ENCODE results near the gene C17orf113. TPM values are rescaled to one million over a fixed set of nuclear protein-coding genes. Genes with fewer than 3 reads are reported as not detected.

Gene C17orf113
- total RNA-seq, 4 donors from 2014 or later = 0.37 to 4.1 (median 3.7) TPM; not detected in 1

DNA sequence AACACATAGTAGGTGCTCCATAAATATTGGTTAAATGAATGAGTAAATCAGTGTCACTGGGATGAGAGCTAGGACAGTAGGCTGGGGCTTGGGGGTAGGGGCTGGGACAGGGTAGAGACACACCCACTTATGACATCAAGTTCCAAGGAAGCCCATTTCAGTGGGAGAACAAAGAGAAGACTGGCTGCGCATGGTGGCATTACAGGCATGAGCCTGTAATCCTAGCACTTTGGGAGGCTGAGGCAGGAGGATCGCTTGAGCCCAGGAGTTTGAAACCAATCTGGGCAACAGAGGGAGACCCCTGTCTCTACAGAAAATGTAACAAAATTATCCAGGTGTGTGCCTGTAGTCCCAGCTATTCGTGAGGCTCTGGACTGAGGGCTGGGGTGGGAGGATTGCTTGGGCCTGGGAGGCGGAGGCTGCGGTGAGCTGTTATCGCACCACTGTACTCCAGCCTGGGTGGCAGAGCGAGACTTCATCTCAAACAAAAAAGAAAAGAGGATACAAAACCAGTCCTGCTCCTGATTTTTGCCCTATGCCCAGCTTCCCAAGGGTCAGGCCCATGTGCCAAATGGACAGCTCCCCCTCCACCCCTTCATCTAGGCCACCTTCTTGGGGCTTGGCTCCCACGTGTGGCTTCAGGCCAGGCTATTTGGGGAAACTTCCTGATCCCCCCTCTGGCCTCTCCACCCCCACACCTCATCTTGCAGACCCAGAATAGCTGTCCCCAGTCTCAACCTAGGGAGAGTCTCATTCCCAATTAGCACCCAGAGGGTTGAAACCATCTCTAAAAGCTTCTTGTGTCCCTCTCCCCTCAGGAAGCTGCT, 40.8 kb upstream of the C17orf113 start:
- H3K9me3 ChIP-seq = no peaks in the 10 kb centered on the region
- H3K27ac ChIP-seq = no peak overlapping the region
- in situ Hi-C loops (cut with MboI; ENCODE audit: low pct_ligation_motif_present in 1 of 4, low pct_unique_long_range_greater_than_20kb in 1 of 4, low sequenced_read_pairs in 3 of 4) (loop anchor here in 1 of 4 donors (25.0 kb wide), 1 partner anchor 354 kb away; the partner anchor contains the start of gene HAP1), intact Hi-C loops (cut with DNase I; ENCODE audit: low total_unique reads) (loop anchor here (5.0 kb wide), 1 partner anchor 1729 kb away; the partner anchor contains the start of gene GJD3)
- DNase-seq = no peak
- H3K4me1 ChIP-seq = no peaks in the 10 kb centered on the region
- peaks cover 33% of the 10 kb centered on the region for H3K27me3 ChIP-seq
- TF ChIP-seq, protein P1, sequence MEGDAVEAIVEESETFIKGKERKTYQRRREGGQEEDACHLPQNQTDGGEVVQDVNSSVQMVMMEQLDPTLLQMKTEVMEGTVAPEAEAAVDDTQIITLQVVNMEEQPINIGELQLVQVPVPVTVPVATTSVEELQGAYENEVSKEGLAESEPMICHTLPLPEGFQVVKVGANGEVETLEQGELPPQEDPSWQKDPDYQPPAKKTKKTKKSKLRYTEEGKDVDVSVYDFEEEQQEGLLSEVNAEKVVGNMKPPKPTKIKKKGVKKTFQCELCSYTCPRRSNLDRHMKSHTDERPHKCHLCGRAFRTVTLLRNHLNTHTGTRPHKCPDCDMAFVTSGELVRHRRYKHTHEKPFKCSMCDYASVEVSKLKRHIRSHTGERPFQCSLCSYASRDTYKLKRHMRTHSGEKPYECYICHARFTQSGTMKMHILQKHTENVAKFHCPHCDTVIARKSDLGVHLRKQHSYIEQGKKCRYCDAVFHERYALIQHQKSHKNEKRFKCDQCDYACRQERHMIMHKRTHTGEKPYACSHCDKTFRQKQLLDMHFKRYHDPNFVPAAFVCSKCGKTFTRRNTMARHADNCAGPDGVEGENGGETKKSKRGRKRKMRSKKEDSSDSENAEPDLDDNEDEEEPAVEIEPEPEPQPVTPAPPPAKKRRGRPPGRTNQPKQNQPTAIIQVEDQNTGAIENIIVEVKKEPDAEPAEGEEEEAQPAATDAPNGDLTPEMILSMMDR (IDR thresholded peaks at IDR 0.05) = no peak
- TF ChIP-seq POLR2AphosphoS5 (IDR thresholded peaks at IDR 0.05) = no peak
- no peak for TF ChIP-seq POLR2A (IDR thresholded peaks at IDR 0.05)
- H3K36me3 ChIP-seq = no peaks in the 10 kb centered on the region
- H3K4me3 ChIP-seq = no peak overlapping the region
- 83 to 87% methylated on average over 1 to 8 of the region's 8 CpGs for WGBS, 2 donors (ENCODE audit: low coverage in 1 of 2)

DNA sequence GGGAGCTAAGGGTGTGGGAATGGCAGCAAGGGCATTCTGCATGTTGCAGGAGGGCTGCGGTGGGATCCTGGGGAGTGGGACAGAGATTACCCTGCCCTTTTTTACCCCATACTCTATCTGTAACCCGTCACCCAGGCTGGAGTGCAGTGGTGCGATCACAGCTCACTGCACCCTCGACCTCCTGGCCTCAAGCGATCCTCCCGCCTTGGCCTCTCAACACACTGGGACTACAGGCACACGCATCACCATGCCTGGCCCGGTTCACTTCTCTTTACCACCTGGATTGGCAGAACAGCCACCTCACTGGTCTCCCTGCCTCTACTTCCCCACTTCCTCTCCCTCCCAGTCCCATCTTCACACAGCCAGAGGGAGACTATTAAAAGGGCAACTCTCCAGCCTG, 38.3 kb upstream of the C17orf113 start:
- in situ Hi-C loops (cut with MboI; ENCODE audit: low pct_ligation_motif_present in 1 of 4, low pct_unique_long_range_greater_than_20kb in 1 of 4, low sequenced_read_pairs in 3 of 4) = loop anchor here in 1 of 4 donors (25.0 kb wide), 1 partner anchor 351 kb away; the partner anchor contains the start of gene HAP1
- TF ChIP-seq, protein P1 (IDR thresholded peaks at IDR 0.05) = no peak
- TF ChIP-seq EP300 (IDR thresholded peaks at IDR 0.05; ENCODE audit: low read depth) (no peak), POLR2AphosphoS5 (IDR thresholded peaks at IDR 0.05) (no peak), POLR2A (IDR thresholded peaks at IDR 0.05) (no peak)
- peaks cover 27% of the 10 kb centered on the region for H3K27me3 ChIP-seq
- WGBS, 2 donors (ENCODE audit: low coverage in 1 of 2) = 83% methylated on average over 8 of the region's 8 CpGs; no CpG with 5 or more reads in 1 of the 2 donors
- no peak overlapping the region for H3K27ac ChIP-seq
- intact Hi-C loops (cut with DNase I; ENCODE audit: low total_unique reads) = no loop called here
- no peaks in the 10 kb centered on the region for H3K9me3 ChIP-seq
- no peak overlapping the region for H3K4me3 ChIP-seq
- H3K36me3 ChIP-seq = no peaks in the 10 kb centered on the region
- H3K4me1 ChIP-seq = no peaks in the 10 kb centered on the region
- no peak for DNase-seq

DNA sequence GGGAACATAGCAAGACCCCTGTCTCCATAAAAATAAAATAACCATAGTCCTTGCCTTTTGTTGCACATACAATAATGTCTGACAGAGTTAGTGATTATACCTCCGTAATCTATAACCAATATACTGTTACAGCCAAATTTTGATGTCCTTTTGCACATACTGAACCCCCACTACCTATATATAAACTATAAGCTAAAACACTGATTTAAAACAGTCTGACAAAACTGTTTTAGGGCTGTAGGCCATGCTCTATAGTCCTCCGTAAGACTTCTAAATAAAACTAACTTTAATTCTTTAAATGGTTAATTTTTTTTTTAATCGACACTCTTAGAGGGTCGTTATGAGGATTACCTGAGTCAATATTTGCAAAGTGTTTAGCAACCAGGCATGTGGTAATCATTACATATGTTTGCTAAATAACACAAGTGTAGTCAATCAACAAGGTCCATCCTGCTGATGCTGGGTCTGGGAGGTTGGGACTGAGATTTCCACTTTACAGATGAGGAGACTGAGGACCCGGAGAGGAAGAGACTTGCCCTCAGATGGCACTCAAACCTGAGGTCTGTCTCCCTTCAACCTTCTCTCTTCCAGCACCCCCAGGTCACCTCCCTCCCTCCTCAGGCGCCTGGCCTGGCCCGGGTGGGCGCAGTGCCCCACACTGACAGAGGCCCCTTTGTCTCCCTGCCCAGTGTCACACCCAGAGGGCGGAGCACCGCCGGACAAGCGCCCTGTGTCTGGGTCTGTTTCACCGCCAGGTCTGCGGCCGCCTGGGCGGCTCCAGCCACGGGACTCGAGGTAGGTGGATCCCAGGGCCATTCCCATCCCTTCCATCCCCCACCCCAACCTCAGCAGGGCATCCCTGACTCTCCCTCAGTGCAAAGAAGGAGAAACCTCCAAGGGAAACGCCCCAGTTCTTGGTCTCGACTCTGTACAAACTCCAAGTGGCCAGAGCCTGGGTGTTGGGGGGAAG, 37.6 kb upstream of the C17orf113 start:
- Histone ChIP-seq H3K9me3 (no peaks in the 10 kb centered on the region), H3K4me1 (no peaks in the 10 kb centered on the region), H3K4me3 (no peak overlapping the region), H3K27me3 (peaks cover 27% of the 10 kb centered on the region), H3K36me3 (no peaks in the 10 kb centered on the region), H3K27ac (no peak overlapping the region)
- intact Hi-C loops (cut with DNase I; ENCODE audit: low total_unique reads) (no loop called here), in situ Hi-C loops (cut with MboI; ENCODE audit: low pct_ligation_motif_present in 1 of 4, low pct_unique_long_range_greater_than_20kb in 1 of 4, low sequenced_read_pairs in 3 of 4) (loop anchor here in 1 of 4 donors (25.0 kb wide), 1 partner anchor 351 kb away; the partner anchor contains the start of gene HAP1)
- no peak for DNase-seq
- TF ChIP-seq, protein P1 (IDR thresholded peaks at IDR 0.05) = no peak
- TF ChIP-seq POLR2A (IDR thresholded peaks at IDR 0.05) (no peak), POLR2AphosphoS5 (IDR thresholded peaks at IDR 0.05) (no peak), EP300 (IDR thresholded peaks at IDR 0.05; ENCODE audit: low read depth) (no peak)
- 36 to 60% methylated on average over 4 to 20 of the region's 20 CpGs for WGBS, 2 donors (ENCODE audit: low coverage in 1 of 2)
